Rectal smooth muscle tissue (tissue), 1 donor: ENCODE results near the gene LONRF3.
"Not testable (repeated sequence)": the region's sequence is repeated elsewhere in the genome, so short reads cannot be mapped to it uniquely, and the experiment has no call there.

Source experiments
- H3K27ac ChIP-seq: one replicate; pipeline ENCODE4 v1.7.0; 2013; ENCODE audit warnings: low read depth, low read length, inconsistent platforms
- H3K27me3 ChIP-seq: one replicate; pipeline ENCODE4 v1.7.0; 2013; ENCODE audit warnings: low read length; ENCODE audit not compliant: control insufficient read depth, insufficient read depth
- H3K36me3 ChIP-seq: one replicate; pipeline ENCODE4 v1.7.0; 2013; ENCODE audit warnings: low read length; ENCODE audit not compliant: control insufficient read depth, insufficient read depth
- H3K4me1 ChIP-seq: one replicate; pipeline ENCODE4 v1.7.0; 2013; ENCODE audit warnings: low read length; ENCODE audit not compliant: control insufficient read depth, insufficient read depth
- H3K4me3 ChIP-seq: one replicate; pipeline ENCODE4 v1.7.0; 2013; ENCODE audit warnings: low read length
- H3K9ac ChIP-seq: one replicate; pipeline ENCODE4 v1.7.0; 2013; ENCODE audit warnings: low read length

LONRF3 gene

DNA sequence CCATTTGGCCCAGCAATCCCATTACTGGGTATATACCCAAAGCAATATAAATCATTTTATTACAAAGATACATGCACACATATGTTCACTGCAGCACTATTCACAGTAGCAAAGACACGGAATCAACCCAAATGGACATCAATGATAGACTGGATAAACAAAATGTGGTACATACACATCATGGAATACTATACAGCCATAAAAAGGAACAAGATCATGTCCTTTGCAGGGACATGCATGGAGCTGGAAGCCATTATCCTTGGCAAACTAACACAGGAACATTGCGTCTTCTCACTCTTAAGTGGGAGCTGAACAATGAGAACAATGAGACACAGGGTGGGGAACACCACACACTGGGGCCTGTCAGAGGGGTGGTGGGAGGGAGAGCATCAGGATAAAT, 51.9 kb downstream of the LONRF3 start:
- not testable (repeated sequence) for H3K4me3 ChIP-seq, H3K36me3 ChIP-seq, H3K9ac ChIP-seq, H3K4me1 ChIP-seq, H3K27me3 ChIP-seq, H3K27ac ChIP-seq

DNA sequence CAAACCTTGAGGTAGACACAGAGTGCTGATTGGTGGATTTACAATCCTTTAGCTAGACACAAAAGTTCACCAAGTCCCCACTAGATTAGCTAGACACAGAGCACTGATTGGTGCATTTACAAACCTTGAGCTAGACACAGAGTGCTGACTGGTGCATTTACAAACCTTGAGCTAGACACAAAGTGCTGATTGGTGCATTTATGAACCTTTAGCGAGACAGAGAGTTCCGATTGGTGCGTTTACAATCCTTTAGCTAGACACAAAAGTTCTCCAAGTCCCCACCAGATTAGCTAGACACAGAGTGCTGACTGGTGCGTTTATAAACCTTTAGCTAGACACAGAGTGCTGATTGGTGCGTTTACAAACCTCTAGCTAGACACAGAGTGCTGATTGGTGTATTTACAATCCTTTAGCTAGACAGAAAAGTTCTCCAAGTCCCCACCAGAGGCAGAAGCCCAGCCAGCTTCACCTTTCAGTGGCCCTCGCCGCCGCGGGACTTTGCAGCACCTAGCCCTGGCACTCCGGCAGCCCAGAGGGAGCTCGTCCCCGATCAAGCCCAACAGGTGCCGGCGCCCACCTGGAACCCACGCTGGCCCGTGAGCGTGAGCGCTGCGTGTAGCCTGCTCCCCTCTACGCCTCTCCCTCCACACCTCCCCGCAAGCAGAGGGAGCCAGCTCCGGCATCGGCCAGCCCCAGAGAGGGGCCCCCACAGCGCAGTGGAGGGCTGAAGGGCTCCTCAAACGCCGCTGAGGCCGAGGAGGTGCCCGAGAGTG, 53.7 kb downstream of the LONRF3 start:
- H3K27ac ChIP-seq, H3K36me3 ChIP-seq, H3K27me3 ChIP-seq, H3K9ac ChIP-seq, H3K4me1 ChIP-seq, H3K4me3 ChIP-seq: not testable (repeated sequence)

DNA sequence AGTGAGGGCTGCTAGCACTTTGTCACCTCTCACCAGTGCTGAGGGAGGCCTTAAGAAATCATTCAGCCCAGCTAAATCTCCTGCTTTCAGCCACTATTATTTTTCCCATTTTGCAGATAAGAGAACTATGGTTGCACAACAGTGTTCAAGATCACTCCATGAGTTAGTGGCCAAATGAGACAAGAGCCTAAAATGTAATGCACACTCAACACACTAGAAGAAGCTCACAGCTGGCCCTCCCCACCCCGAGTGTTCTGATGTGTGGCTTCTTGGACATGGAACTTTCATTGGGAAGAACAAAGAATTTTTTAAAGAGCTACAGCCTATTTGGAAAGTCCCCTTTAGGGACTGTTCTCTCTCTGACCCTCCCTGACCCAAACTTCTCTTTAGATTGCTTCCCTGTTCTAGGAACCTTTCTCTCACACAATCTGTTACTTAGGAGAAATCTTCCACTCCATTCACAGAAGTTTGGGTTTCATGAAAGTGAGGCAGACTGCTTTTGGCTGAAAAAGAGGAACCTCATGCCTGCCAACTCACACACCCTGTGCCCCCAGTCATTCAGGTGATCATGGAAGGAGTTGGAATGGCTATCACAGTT, 54.4 kb downstream of the LONRF3 start:
- no peaks in the 10 kb centered on the region for H3K36me3 ChIP-seq
- H3K27me3 ChIP-seq, result no peaks in the 10 kb centered on the region
- H3K4me3 ChIP-seq, result no peak overlapping the region
- no peak overlapping the region for H3K9ac ChIP-seq
- H3K4me1 ChIP-seq, result no peaks in the 10 kb centered on the region
- H3K27ac ChIP-seq, result no peak overlapping the region

DNA sequence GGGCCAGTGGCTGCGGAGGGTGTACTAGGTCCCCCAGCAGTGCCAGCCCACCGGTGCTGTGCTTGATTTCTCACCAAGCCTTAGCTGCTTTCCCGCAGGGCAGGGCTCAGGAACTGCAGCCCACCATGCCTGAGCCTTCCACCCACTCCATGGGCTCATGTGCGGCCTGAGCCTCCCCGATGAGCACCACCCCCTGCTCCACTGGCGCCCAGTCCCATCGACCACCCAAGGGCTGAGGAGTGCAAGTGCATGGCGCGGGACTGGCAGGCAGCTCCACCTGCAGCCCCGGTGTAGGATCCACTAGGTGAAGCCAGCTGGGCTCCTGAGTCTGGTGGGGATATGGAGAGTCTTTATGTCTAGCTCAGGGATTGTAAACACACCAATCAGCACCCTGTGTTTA, 55.2 kb downstream of the LONRF3 start:
- H3K4me1 ChIP-seq, H3K27me3 ChIP-seq, H3K27ac ChIP-seq, H3K9ac ChIP-seq, H3K36me3 ChIP-seq, H3K4me3 ChIP-seq: not testable (repeated sequence)

DNA sequence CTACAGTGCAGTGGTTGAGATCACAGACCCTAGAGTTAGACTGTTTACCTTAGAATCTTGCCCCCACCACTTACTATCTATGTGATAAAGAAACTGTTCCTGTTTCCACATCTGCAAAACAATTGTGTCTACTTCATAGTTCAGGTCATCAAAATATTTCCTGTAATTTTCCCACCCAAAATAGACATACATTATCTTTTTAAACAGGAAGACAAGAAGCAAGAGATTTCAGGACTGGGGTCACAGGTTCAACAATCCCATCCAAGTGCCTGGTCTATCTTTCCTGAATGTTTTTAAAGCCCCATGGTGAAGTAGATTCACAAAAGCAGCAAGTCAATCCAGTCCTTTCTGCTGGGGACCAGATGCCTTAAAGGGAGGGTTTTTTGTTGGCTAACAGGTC, 56.6 kb downstream of the LONRF3 start:
- H3K4me1 ChIP-seq, result no peaks in the 10 kb centered on the region
- no peak overlapping the region for H3K27ac ChIP-seq
- H3K36me3 ChIP-seq, result no peaks in the 10 kb centered on the region
- no peak overlapping the region for H3K4me3 ChIP-seq
- no peaks in the 10 kb centered on the region for H3K27me3 ChIP-seq
- H3K9ac ChIP-seq, result no peak overlapping the region

DNA sequence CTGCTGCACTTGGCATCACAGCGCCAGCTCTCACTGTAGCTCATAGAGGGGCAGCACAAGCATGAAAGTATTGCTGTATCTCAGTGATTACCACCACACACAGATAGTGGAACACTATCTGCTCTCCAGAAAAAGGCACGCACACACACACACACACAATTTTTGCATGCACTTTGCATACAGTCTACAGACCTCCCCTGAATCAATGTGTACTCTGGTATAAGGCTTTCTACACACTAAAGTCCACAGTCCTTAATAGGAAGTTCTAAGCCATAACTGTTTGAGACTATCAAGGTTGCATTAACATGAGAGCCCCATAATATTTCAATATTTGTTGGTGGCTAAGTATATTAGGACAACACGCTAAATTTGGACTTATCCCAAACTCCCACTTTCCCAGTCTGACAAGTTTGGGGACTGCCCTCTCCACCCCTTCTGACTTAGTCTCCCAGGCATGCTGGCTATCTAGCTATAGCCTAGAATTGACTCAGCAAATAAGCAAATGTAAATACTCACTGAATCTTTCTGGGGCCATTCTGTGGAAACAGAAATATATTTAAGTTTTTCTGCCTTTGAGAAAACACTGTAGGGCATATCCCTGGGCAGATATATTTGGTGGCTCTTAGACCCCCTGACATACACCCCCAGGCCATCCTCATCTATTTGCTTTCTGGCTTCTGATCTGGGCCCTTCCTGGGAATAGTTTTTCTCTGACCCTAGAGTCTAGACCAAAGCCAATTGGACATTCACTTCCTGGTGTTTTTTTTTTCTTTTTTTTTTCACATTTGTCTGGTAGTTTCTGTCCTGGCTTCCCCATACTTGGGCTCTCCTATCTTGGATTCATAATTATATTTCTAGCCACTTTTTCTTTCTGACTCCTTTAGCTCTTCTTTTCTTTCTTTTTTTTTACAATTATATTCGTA, 62.0 kb downstream of the LONRF3 start:
- H3K36me3 ChIP-seq, result no peaks in the 10 kb centered on the region
- no peak overlapping the region for H3K27ac ChIP-seq
- H3K4me3 ChIP-seq, result no peak overlapping the region
- peaks cover 6% of the 10 kb centered on the region for H3K4me1 ChIP-seq
- H3K9ac ChIP-seq, result no peak overlapping the region
- no peaks in the 10 kb centered on the region for H3K27me3 ChIP-seq

DNA sequence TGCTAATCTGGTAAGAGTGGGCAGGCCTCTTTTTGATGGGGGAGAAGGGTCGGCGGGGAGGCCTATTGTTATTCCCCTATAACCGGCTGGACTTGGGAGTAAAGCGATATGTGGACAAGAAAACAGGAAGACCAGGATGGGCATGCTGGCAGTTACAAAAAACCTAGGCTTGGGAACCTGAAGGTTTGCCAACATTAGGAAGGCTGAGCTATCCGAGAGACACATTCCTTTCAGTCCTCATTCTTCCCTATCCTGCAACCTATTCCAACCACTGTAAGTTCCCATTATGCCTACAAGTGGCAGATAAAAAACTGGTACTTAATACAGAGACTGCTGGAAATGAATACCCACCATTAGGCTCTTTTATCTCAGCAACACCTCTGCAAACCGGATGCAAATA, 66.0 kb downstream of the LONRF3 start:
- Histone ChIP-seq H3K4me3 (no peak overlapping the region), H3K27ac (no peak overlapping the region), H3K4me1 (peaks cover 6% of the 10 kb centered on the region), H3K27me3 (no peaks in the 10 kb centered on the region), H3K9ac (no peak overlapping the region), H3K36me3 (no peaks in the 10 kb centered on the region)

DNA sequence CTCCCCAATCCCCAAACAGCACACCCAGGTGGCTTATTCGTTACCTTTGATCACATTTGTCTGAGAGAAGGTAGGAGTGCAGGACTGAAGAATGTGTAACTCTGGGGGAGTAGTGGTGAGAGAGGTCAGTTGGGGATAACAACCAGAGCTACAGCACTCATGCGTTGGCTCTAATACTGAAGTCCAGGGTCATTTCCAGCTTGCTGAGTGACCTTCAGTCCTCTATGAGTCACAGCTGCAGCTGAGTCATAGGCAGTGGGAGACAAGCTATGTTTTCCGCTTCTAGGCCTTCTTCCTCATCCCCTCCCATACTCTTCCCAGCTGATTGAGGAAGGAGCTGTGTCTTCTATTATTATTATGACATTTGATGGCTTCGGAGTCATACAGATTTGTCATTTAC, 66.8 kb downstream of the LONRF3 start:
- no peaks in the 10 kb centered on the region for H3K27me3 ChIP-seq
- peaks cover 6% of the 10 kb centered on the region for H3K4me1 ChIP-seq
- no peak overlapping the region for H3K27ac ChIP-seq
- H3K4me3 ChIP-seq, result no peak overlapping the region
- no peak overlapping the region for H3K9ac ChIP-seq
- no peaks in the 10 kb centered on the region for H3K36me3 ChIP-seq

DNA sequence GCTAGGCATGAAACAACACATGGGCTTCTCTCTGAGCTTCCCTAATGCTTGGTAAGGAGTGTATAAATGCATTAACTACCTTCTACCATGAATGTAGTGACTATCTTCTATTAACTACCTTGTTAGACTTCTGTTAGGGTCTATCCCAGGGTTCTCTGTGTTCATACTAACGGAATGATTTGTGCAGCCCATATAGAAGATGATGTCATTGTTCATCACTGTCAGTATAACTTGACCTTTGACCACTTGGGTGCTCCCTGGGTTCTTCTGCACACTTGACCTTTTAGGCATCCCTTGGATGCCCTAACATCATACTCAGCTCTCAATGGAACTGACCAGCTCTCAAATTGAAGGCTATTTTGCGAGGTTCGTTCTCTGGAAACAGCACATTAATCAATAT, 67.6 kb downstream of the LONRF3 start:
- H3K36me3 ChIP-seq, result no peaks in the 10 kb centered on the region
- H3K27me3 ChIP-seq, result no peaks in the 10 kb centered on the region
- H3K9ac ChIP-seq, result no peak overlapping the region
- no peak overlapping the region for H3K4me3 ChIP-seq
- peaks cover 6% of the 10 kb centered on the region for H3K4me1 ChIP-seq
- H3K27ac ChIP-seq, result no peak overlapping the region

DNA sequence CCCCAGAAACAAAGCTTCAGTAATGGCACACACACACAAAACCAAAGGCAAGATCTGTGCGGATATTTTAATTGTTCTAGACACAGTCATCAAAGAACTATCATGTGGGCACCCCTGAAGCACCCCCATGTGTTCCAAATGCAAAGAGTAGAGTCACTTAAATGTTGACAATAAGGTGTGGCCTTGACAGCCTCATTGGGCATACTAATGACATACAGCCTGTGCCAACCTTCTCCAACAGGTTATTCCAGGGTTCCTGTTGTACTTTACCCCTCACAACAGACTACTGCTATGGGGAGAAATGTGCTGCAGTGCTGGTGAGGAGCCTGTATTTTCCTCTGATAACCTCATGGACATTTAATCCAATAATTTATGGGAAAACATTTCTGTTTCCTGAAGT, 68.6 kb downstream of the LONRF3 start:
- Histone ChIP-seq H3K4me3 (no peak overlapping the region), H3K9ac (no peak overlapping the region), H3K27me3 (no peaks in the 10 kb centered on the region), H3K4me1 (peaks cover 6% of the 10 kb centered on the region), H3K36me3 (no peaks in the 10 kb centered on the region), H3K27ac (no peak overlapping the region)

DNA sequence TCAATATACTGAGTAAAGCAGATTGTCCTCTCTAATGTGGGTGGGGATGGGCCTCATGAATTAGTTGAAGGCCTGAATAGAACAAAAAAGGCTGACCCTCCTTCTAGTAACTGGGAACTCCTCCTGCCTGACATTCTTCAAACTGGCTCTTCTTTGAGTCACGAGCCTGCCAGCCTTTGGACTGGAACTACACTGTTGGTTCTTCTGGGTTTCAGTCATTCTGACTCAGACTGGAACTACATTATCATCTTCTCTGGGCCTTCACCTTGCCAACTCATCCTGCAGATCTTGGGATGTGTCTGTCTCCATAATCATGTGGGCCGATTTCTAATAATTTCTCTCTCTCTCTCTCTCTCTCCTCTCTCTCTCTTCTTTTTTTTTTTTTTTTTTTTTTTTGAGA, 71.5 kb downstream of the LONRF3 start:
- Histone ChIP-seq H3K27ac (no peak overlapping the region), H3K4me3 (no peak overlapping the region), H3K4me1 (peaks cover 2% of the 10 kb centered on the region), H3K9ac (no peak overlapping the region), H3K27me3 (no peaks in the 10 kb centered on the region), H3K36me3 (no peaks in the 10 kb centered on the region)

DNA sequence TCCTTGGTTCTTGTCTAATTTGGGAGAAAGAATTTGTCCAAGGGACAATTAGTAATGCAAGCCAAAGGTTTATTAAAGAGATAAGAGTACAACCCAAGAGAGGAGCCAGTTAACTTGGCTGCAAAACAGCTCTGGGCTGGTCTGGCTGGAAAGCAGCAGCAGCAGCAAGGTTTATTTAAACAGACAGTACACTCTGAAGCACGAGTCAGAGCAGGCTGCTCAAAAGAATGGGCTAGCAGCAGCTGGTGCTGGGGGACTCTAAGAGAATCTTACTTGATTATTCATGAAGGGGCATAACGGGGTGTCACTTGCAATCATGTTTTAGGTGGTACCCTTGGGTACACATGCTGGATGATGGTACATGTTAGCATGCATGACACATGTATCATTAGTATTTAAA, 81.3 kb downstream of the LONRF3 start:
- Histone ChIP-seq H3K4me1 (no peaks in the 10 kb centered on the region), H3K4me3 (no peak overlapping the region), H3K27me3 (no peaks in the 10 kb centered on the region), H3K36me3 (no peaks in the 10 kb centered on the region), H3K27ac (no peak overlapping the region), H3K9ac (no peak overlapping the region)
